Fibroblast of upper back skin (primary cell): ENCODE measurements around the gene ENTPD2.
"Not testable (repeated sequence)": the region's sequence is repeated elsewhere in the genome, so short reads cannot be mapped to it uniquely, and the experiment has no call there.

Experiments
- DNase-seq: peaks from one replicate; pipeline ENCODE4 v3.0.0-alpha.2; 2013

The ENTPD2 gene

DNA sequence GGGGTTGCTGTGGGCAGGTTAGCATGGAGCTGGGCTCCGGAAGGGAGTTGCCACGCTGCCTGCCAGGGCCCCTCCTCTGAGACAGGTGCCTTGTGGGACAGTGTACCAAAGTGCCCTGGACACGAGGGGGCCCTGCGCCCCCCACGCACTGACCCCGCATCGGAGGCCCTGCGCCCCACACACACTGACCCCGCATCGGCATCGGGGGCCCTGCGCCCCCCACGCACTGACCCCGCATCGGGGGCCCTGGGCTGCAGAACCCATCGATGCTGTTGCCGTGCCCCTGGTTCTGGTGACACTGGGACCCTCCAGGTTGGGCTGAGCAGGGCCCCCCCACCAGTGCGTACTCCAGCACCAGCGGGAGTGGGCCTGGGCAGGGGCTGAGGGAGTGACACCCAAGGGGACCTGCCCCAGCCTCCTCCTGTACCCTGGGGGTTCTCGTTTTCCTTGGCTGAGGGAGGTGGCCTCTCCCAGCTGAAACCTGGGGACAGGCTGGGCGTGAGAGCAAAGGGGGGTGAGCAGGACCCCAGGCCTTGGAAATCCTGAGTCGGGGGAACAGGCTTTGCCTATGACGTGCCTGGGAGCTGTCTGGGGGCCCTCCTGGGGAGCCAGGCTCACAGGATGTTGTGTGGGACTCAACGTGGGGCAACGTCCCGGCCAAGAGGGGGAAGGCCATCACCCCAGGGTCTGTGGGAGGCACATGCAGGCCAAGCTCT, 9.6 kb upstream of the ENTPD2 start:
- no peak for DNase-seq

DNA sequence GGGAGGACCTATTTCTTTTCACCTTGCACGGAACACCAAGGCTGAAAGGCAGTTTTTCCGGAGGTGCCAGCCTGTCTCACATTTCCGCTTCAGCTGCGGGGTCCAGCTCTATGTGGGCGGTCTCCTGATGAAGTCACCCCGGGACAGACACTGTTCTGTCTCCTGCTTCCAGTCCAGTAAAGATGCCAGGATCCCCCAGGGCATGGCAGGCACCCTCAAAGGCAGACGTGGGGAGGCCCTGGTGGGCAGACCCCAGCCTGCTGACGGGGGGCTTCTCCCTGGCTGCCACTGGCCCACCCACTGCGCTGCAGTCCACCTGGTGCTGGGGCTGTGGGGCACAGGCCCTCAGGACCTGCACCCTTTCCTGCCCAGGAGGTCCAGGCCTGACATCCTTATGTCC, 8.9 kb upstream of the ENTPD2 start:
- DNase-seq = not testable (repeated sequence)

DNA sequence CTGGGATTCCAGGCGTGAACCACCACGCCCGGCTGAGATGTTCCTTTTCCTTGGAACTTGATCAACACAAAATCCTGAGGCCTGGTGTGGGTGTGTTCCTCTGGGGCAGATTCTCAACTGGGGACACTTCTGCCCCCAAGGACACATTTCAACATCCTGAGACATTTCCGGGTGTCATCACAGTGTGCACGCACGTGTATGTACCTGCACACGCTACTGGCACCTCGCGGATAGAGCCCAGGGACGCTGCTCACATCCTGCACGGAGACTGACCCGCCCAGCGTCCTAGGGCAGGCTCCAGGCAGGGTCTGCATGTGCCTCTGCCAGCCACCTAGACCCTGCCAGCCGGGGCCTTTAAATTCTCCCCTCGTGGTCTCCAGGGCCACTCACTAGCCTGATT, 8.5 kb upstream of the ENTPD2 start:
- DNase-seq = no peak

DNA sequence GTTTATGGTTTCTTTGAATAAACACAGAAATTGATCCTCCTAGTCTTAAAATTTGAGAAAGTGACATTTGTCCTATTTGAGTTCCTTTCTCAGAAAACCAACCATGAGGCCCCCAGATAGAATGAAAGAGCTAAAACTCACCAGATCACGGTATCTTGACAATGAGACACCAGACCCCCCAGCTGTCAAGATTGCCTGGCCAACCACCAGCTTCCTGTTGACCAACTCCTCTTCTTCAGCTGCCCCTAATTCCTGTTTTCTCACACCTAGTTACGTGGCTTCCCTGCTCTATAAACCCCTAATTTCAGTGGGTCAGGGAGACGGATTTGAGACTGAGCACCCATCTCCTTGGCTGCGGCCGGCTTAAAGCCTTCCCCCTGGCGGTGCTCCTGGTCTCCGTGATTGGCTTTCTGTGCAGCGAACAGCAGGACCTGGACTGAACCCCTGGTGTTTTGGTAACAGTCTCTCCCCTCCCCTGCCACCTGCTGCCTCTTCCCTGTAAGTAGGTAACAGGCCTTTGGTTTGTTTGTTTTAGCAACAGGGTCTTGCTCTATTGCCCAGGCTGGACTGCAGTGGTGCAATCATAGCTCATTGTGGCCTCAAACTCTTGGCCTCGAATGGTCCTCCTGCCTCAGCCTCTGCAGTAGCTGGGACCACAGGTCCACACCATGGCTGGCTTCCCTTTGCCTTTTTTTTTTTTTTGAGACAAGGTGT, 4.8 kb upstream of the ENTPD2 start:
- DNase-seq = no peak

DNA sequence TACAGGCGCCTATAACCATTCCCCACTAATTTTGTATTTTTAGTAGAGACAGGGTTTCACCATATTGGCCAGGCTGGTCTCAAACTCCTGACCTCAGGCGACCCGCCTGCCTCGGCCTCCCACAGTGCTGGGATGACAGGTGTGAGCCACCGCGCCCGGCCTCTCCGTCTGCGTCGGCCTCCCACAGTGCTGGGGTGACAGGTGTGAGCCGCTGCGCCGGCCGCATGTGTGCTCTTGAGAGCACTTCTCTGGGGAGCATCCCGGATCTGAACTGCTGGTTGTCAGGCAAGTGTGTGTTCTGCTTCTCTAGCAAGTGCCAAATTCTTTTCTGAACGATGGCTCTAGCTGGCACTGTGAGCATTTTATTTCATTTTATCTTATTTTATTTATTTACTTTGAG, 3.7 kb upstream of the ENTPD2 start:
- no peak for DNase-seq

DNA sequence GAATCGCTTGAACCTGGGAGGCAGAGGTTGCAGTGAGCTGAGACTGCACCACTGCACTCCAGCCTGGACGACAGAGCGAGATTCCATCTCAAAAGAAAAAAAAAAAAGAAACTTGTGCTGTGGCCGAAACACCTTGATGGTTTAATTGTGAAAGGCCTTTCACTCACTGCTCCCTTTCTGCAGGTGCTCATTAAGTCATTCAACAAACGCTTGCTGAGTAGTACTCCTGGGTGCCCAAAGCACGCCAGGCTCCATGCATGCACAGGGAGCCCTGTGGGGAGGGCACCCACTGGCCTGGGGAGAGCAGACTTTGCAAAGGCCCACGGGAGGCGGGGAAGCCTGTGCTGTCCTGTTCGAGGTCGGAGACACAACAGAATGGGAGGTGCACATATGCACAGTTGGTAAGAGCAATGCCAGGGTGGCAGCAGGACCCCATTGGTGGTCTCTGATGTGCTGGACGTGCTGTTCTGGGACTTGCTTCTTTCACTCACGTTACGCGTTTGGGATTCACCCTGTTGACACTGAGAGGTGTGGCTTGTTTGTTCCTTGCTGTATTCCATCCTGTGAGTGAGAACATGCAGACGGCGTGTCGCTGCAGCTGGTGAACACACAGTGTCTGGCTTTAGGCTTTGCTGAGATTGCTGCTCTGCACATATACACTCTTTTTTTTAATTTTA, 3.0 kb upstream of the ENTPD2 start:
- DNase-seq = no peak

DNA sequence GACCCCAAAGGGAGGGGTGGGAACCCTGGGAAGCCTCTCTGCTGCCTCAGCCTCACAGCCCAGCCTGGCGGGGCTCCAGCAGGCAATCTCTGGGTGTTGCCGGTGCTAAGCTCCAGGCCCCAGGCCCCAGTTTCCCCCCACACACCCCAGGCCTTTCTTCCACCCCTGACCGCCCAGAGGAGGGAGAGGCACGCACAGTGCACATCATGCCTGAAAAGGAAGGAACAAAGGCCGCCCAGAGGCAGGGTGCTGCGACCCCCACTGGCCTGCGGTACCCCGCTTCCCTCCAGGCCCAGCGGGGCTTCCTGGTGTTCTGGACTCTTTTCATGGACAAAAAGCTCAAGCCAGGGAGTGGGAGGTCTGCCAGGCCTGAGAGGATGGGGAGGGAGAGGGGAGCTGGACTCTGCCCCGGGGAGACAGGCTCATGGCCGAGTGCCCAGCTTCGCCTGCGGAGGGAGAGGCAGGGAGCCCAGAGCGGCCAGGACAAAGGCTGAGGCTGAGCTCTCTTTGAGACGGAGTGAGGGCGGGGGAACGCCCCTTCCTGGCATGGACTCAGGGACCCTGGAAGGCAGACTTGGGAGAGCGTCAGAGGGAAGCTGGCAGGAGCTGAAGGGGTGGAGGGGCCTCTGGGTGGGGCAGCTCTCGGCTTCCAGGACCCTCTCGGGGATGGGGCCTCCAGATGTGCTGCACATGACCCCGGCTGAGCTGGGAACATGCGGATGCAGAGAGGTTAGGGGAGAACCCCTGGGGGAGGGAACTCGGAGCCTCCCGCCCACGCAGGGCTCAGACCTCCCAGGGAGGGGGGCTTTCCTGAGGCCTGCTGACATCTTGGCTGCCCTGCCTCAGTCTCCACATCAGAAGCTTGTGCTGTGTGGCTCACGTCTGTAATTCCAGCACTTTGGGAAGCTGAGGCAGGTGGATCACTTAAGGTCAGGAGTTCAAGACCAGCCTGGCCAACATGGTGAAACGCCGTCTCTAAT, 1.8 kb upstream of the ENTPD2 start:
- peak; percentile 70 for DNase-seq

DNA sequence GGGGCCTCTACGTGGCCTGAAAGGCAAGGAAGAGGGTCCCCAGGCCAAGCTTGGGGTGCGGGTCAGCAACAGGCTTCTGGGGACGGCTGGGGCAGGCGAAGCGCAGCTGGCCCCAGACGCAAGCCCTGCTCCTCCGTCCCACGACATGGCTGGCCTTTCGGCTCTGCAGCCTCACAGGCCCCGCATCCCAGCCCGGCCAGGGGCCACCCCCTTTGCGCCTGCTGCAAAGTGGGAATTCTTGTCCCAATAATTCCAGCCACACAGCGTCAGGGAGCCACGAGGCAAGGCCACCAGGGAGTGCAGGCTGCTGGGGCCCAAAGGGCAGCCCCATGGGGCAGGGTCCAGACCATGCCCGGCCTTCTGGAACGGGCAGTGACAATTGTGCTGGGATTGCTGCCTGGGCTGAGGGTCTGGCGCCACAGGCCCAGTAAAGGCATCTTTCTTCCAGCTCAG, 1.1 kb upstream of the ENTPD2 start:
- DNase-seq = no peak

DNA sequence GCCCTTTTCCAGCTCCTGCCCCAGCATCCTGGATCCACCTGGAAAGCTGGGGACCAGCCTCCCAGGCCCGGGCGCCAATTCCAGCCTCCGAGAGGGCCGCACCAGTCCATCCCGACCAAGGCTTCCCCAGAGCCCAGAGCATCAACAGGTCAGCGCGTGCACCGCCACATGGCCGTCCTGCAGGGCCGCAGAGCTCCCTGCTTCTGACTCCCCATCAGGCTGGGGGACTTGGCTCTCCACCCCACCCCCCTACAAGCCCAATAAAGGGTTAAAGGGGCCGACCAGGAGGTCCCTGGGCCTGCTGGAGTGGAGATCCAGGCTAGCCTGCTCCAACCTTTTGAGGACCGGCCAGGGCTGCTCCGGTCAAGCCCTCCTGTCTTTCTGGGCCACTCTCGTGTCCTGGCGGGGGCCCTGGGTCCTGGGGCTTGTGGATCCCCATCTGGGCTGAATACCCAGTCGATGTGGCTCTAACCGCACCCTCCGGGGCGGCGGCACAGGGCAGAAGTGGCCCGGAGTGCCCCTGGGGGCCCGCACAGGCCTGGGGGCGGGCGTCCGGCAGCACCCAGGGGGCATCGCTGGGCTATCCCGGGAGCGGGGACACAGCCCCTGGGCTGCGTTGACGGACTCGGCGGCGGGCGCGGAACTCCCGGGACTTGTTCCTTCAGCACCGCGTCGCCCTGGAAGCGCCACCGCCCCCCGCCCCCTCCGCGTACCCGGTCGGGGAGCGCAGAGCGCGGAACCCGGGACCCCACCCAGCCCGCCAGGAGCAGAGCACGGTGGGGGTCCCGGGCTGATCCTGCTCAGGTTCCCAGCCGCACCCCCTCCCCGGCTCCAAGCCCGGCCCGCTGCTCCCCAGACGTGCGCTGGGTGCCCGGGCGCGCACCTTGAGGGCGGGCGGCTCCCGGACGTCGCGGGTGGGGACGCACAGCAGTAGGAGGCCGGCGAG, 590 bp downstream of the ENTPD2 start:
- DNase-seq = no peak

DNA sequence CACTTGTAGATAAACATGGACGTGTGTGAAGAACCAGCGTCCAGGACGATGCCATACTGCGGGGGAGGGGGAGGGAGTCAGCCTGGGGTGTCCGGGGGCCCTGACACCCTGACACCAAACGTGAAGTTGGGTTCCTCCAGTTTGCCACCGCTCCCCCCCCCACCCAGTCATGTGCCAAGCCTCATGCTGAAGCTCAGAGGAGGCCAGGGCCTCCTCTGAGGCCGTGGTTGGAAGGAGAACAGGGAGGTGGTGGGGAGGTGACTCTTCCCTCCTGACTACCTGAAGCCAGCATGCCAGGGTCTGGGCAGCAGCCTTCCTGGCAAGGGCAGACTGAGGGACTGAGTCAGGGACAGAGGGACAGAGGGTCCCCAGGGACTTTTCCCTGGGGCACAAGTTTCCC, 1.6 kb downstream of the ENTPD2 start:
- no peak for DNase-seq

DNA sequence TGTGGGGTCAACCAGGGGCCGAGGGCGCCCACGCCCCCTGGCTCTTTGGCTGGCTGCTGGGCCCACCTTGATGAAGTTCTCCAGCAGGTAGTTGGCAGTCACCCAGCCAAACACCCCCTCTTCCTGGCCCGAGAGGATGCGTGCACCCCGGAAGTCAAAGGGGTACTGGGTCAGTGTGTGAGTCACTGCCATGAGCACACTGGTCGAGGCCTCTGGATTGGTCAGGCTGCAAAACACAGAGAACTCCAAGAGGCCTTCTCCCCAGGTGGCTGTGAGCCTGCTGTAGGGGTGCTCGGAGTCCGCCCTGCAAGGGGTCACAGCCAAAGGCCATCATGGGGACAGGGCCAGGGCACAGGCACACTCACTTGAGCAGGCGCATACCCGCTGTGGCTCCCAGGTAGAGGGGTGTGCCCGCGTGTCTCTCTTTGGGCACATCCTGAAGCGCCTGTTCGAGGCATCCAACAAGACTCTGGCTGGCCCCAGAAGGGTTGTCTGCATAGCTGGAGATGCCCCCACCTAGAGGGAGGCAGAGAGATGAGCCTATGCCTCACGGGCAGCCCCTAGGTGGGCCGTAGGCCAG, 2.6 kb downstream of the ENTPD2 start:
- no peak for DNase-seq

DNA sequence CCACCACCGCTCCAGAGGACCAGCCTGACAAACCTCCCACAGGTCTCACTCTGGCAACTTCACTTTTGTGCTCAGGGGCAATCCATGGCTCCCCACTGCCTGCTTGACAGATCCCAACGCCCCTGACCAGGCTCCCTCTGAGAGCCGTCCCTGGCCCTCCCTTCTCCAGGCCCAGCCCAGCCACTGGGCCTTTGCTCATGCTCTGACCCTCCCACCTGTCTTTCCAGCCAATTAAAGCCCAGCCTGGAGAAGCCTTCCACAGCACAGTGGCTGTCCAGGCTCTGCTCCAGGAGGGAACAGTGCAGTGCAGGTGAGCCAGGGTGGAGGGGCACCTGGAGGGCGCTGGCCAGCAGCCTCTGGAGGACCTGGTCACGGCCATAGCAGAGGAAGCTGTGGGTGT, 3.3 kb downstream of the ENTPD2 start:
- no peak for DNase-seq

DNA sequence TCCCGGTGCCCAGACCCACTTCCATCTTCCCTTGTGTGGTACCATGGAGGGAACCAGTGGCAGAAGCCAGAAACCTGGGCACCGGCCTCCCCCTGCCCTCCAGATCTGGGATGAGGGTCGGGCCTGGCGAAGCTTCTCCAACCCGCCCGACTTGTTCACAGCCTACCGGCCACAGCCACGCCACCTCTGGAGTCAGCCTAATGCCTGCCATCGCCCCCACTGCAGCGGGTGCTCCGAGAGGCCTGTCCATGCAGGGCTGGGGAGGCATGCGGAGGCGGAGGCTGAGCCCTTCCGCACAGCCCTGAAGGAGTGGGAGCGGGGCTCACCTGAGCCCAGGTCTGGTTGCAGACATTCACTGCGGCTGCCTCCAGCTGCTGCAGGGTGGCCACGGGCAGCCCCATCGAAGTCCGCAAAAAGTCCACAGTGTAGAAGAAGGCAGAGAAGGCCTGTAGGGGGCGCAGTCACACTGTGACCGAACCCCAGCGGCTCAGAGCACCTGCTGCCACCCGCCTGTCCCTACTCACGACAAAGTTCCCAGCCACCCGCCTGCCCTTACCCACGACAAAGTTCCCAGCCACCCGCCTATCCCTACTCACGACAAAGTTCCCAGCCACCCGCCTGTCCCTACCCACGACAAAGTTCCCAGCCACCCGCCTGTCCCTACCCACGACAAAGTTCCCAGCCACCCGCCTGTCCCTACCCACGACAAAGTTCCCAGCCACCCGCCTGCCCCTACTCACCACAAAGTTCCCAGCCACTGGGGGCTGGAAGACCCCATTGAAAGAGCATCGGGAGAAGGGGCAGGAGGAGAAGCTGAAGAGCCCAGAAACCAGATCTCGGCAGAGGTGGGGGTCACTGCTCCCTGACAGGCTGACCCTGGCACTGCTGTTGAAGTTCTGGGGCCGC, 4.1 kb downstream of the ENTPD2 start:
- peak; percentile 24 for DNase-seq

DNA sequence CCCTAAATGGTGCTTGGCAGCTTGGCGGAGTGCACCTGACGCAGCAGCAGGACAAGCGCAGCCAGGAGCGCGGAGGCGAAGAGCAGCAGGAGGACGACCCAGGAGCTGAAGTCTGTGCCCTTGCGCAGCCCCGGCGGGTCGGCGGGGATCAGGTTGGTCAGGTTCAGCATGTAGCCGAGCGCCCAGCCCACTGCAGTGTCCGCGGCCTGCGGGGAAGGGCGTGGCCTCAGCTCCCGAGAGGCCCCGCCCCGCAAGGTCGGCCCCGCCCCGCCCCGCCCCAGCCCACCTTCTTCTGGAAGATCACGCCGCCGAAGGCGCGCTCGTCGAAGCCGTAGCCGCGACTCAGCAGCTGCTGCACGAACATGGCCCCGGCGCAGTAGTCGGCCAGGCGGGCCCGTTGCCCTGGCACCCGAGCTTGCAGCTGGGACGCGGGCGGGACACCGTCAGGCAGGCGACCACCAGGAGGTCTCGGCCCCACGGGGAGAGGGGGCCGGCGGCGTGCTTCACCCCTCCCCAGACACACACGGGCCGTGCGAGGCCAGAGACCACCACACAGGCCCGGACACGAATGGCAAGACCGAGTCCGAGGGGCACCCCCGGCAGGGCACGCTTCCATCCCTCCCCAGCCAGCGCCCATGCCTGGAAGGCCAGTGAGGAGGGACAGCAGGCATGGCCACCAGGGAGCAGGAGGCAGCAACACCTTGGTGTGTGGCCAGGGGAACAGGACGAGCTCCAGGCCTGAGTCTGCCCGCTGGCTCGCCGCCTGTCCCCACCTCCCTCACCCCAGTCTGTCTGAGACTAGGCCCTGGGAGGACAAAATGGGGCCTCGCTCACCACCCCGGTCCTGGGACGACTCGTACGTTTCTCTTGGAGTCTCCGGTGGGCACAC, 5.0 kb downstream of the ENTPD2 start:
- DNase-seq = no peak

DNA sequence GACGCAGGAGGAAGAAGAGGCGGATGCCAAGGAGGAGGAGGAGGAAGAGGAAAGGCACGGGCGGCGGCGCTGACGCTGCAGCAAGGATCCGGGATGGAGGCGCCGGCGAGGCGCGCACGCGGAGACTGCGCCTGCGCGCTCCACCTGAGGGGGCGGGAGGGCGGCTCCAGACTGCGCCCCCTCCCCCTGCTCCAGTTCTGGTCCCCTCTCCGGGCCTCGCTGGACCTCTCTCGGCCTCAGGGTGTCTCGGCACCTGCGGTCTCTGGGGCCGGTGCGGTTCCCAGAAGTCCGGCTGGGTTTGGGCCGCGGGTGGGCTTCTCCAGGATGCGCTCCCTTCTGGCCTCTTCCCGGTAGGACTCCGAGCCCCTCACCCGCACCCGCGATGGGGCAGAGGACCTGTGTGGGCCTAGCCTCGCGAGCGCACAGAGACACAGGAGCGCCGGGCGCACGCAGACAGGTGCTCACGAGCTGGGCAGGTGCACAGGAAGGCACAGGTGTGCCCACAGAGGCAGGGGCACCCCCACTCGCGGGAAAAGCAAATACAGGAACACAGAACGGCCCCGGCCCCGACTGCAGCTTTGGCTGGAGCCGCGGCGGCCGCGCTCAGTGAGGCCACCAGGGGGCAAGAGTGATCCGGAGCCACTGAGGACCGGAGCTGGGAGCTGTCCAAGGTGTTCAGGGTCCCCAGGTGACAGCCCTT, 7.6 kb downstream of the ENTPD2 start, which contains the start of gene NPDC1:
NPDC1 (minus strand) TSS at position 90 of the 700 bp plus-strand sequence. CDS start 188 bp downstream, outside the sequence.
- peak; percentile 56 for DNase-seq

DNA sequence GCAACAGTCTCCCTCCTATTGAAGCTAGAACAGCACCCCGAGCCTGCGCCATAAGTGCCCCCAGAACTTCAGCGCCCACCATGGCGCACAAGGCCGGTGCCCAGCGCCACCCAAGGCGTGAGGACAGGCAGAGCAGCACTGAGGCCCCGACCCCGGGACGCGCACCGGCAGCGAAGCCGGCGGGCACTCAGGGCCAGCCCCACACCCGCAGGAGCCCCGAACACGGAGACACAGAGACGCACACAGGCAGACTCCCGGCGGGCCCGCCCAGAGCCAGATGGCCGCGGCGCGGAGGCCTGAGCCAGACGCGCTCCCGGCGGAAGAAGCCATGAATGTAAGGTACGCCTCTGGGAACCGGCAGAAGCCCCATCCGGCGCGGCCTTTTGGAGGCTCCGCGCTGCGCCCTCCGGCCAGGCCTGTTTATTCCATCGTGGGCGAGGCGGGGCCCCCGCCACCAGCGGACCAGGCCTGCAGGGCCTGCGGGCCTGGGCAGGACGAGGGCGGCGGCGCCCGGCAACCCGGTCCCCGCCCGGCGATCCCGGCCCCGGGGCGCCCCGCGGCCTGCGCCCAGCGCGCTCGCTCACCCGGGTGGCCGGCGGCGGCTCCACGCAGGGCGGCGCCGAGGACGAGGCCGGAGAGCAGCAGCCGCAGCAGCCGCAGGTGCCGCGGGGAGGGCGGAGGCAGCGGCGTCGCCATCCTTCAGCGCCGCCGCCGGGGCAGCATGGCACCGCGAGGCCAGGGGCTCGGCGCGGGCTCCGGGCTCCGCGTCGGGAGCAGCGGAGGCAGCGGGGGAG, 8.4 kb downstream of the ENTPD2 start:
- DNase-seq = peak; percentile 19

DNA sequence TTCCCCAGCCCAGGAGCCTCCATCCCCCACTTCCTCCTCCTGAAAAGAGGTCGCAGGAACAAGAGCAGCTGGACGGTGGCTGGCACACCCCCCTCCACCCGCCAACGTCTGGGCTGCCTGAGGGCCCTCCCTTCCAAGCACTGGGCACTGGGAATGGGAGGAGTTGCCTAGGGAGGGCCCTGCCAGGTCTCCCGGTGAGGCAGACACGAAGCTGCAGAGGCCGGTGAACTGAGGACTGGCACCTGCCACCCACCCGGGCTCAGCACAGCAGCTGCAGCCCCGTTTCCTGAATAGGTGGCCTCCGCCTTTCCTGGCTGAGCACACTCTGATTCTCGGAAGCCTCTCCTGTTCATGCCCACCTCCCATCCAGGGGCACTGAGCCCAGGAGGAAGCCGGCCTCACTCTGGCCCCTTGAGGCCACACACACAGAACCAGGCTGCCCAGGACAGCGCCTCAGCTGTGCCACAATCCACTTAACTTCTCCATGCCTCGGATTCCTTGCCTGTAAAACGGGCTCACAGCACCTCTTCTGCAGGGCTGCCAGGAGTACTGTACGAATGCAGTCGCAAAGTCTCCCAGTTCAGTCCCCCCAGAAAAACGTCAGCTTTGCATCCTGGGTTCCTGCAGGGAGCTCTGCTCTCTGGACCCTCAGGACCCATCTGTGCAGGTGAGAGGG, 9.2 kb downstream of the ENTPD2 start:
- no peak for DNase-seq
